ENCODE data around the gene MAP3K19. TPM values are rescaled to one million over a fixed set of nuclear protein-coding genes. Genes with fewer than 3 reads are reported as not detected.

MAP3K19 gene
- total RNA-seq, 1 experiment from 2014 or later: not detected

DNA sequence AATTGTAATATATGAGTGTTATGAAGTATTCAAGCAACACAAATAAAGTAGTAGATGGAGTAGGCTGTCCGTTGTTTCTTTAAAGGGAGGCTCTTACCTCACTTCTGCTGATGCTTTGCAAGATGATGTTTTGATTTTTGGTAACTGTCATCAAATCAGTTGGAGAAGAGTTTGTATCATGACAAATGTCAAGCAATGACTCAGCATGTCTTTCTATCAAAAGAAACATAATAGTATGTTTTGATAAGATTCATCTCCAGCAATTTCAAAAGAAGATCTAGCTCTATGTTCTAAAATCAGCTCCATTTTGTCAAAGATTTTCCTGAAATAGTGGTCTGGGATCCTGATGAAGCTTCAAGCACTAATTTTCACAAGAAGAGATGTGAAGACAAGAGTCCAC, 25.6 kb downstream of the MAP3K19 start:
- no peaks in the 10 kb centered on the region for H3K9me3 ChIP-seq (ENCODE audit: control insufficient read depth in 1 of 2, insufficient read depth in 1 of 2, low read depth in 1 of 2, low read length in 2 of 2)
- H3K4me1 ChIP-seq (ENCODE audit: control insufficient read depth in 1 of 2, insufficient read depth in 2 of 2, low read length in 2 of 2): no peaks in the 10 kb centered on the region
- H3K27me3 ChIP-seq (ENCODE audit: insufficient read depth, low read length): no peaks in the 10 kb centered on the region
- H3K4me3 ChIP-seq (replicated peaks in 1 of 2; ENCODE audit: low read depth in 1 of 2, low read length in 2 of 2): no peak overlapping the region
- no peak for ATAC-seq
- TF ChIP-seq EZH2phosphoT487 (IDR thresholded peaks at IDR 0.05; ENCODE audit: borderline replicate concordance) (no peak), ATF3 (IDR thresholded peaks at IDR 0.05) (no peak), POLR2AphosphoS5 (IDR thresholded peaks at IDR 0.05; ENCODE audit: low read depth, low read length) (no peak), TCF7L2 (IDR thresholded peaks at IDR 0.05; ENCODE audit: borderline replicate concordance, extremely low read depth, insufficient read depth, insufficient read length) (no peak), ZFX (IDR thresholded peaks at IDR 0.05) (no peak), EZH2 (IDR thresholded peaks at IDR 0.05) (no peak), CBX3 (IDR thresholded peaks at IDR 0.05; ENCODE audit: low read depth) (no peak), ELF1 (IDR thresholded peaks at IDR 0.05; ENCODE audit: borderline replicate concordance, low read depth) (no peak), MAX (IDR thresholded peaks at IDR 0.05) (no peak), YY1 (IDR thresholded peaks at IDR 0.05; ENCODE audit: extremely low read depth, insufficient replicate concordance, low read depth, low read length) (no peak), SP1 (IDR thresholded peaks at IDR 0.05; ENCODE audit: low read depth) (no peak), JUND (IDR thresholded peaks at IDR 0.05) (no peak), SRF (IDR thresholded peaks at IDR 0.05; ENCODE audit: low read depth) (no peak), RAD21 (IDR thresholded peaks at IDR 0.05; ENCODE audit: low read depth) (no peak), SIN3A (IDR thresholded peaks at IDR 0.05; ENCODE audit: low read depth) (no peak)
- TF ChIP-seq, protein P1, sequence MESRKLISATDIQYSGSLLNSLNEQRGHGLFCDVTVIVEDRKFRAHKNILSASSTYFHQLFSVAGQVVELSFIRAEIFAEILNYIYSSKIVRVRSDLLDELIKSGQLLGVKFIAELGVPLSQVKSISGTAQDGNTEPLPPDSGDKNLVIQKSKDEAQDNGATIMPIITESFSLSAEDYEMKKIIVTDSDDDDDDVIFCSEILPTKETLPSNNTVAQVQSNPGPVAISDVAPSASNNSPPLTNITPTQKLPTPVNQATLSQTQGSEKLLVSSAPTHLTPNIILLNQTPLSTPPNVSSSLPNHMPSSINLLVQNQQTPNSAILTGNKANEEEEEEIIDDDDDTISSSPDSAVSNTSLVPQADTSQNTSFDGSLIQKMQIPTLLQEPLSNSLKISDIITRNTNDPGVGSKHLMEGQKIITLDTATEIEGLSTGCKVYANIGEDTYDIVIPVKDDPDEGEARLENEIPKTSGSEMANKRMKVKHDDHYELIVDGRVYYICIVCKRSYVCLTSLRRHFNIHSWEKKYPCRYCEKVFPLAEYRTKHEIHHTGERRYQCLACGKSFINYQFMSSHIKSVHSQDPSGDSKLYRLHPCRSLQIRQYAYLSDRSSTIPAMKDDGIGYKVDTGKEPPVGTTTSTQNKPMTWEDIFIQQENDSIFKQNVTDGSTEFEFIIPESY (IDR thresholded peaks at IDR 0.05; ENCODE audit: extremely low read depth, insufficient replicate concordance, low read length): no peak
- H3K36me3 ChIP-seq (ENCODE audit: control insufficient read depth in 1 of 2, insufficient read depth in 2 of 2, low read length in 2 of 2): no peaks in the 10 kb centered on the region
- H3K4me2 ChIP-seq (ENCODE audit: low read length): no peak overlapping the region
- H2AFZ ChIP-seq (ENCODE audit: low read depth, low read length, poor library complexity, severe bottlenecking): no peak overlapping the region
- no peaks in the 10 kb centered on the region; the same call in 1 of the 2 replicates for H4K20me1 ChIP-seq (ENCODE audit: insufficient read depth)
- RAD21 ChIA-PET (ENCODE audit: low non-redundant PET in 1 of 2, low total read pairs in 2 of 2, uncharacterized antibody in 2 of 2, unreplicated experiment in 2 of 2): no interaction called here
- POLR2A ChIA-PET: no interaction called here
- H3K9ac ChIP-seq (ENCODE audit: low read length): no peak overlapping the region
- no peaks in the 10 kb centered on the region for H3K79me2 ChIP-seq (ENCODE audit: insufficient read depth, low read length)
- DNase-seq (ENCODE audit: low read depth, low spot score): no peak
- H3K27ac ChIP-seq (ENCODE audit: low read depth, low read length): no peak overlapping the region
- intact Hi-C loops (cut with micrococcal nuclease): no loop called here
- no TSS peak for BruUV-seq (replicated peaks)
- H3K9me2 ChIP-seq (ENCODE audit: insufficient read depth): no peaks in the 10 kb centered on the region
- CTCF ChIA-PET: no interaction called here

Measured in HCT116 (cell line).